ENCODE results near the gene ERVH48-1. TPM values are rescaled to one million over a fixed set of nuclear protein-coding genes. Genes with fewer than 3 reads are reported as not detected.

ERVH48-1 gene
- not detected for total RNA-seq

DNA sequence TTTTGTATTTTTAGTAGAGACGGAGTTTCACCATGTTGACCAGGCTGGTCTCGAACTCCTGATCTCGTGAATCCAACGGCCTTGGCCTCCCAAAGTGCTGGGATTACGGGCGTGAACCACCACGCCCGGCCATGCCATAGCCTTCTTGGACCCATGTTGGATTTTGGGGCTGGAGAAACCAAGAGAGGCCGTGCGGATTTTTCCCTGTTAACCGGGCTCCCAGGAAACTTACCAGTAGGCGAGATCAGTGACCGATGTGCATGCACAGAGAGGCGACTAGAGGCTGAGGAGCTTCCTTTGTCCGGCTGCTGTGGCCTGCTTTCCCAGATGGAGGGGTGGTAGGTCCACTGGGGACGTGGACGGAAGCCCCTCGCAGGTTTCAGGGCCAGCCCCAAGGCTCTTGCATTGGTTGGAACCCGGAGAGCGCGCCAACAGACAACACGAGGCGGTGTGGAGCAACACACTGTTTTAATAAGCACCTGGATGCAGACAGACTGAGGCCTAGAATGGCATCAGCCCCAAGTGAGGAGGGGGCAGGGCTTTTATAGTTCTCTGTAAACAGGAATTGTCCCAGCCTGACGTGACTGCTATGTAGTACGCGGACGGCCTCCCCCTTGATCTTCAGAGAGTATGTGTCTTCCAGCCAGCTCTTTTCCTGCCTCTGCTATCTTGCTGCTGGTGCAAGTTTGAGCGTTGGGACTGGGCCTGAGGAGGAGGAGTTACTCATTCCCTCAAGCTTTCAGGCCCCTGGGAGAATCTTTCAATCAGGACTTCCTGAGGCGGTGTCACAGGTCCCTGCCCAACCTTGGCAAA lies at the start of gene ERVH48-1:
TSS of gene ERVH48-1 (minus strand) at position 517 of the 813 bp plus-strand sequence. CDS start 6,624 bp downstream, outside the sequence.

DNA sequence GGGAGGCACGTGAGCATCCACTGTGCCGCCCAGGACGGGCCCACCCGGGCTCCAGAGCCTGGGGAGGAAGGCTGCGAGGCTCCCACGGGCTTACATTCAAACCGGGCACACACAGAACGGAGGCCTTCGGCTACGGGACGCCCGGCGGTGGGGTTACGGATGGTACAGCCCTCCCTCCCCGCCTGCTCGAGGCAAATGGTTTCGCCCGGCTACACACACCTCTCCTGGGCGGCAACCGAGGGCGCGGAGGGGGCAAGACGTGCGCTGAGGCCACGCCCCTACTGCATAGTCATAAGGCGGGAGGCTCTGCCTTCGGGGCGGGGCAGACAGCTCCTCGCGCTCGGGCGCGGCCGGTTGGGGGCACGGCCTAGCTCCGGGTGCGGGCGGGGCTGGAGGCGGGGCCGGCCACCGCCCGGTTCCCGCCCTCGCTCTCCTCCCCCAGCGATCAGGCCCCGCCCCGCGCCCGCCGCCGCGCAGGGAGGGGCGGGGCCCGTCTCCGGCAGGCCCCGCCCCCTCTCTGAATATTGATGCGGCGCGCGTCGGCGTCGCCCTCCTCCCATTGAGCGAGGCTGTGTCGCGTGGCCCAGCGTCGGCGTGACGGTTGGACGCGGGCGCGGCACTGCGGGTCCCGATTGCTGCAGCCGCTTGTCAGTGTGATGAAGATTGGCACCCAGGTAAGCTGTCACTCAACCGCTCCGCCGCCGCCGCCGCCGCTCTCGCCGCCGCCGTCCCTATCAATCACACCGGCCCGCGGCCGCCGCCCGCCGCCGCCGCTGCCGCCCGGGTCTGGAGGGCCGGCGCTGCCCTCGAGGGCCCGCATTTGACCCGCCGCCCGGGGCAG lies 48.8 kb upstream of the ERVH48-1 start, which contains the start of gene PKNOX1:
TSS of gene PKNOX1 (plus strand) at position 572 of the 841 bp plus-strand sequence. CDS start 29,820 bp downstream, outside the sequence.

DNA sequence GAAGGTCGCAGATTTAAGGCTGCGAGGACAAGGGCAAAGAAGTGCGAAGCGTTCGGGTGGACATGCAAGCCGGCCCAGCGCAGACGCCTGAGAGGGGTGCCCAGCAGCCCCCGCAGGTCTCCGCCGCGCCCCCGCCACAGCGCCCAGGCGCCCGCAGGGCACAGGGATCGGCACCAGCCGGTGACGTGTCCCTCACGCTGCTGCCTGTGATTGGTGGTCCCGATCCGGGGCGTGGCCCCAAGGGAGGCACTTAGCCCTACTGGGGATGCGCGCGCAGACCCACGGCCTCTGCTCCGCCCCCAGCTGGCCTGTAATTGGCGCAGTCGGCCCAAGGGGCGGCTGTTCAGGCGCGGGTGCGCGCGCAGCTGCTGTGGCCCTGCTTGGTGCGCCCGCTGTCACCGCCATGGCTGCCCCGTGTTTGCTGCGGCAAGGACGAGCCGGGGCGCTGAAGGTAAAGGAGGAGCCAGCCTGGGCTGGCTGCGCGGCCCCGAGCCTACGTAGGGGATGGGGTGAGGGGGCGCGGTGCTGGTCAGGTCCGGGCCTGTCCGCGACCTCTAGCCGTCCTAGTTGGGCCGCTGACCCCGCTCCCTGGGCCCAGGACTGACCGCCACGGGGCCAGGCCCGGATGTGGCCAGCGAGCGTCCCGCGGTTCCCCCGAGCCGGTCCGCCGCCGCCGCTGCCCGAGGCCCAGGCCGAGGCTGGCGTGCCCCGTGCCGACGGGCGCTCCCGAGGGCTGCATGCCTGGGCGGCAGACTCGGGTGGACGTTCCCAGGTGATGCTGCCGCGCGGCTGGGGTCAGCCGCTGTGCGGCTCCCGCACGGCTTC lies 32.3 kb downstream of the ERVH48-1 start, which contains the start of gene NDUFV3:
TSS of gene NDUFV3 (plus strand) at position 379 of the 825 bp plus-strand sequence. CDS start at position 404, 25 bp downstream.

DNA sequence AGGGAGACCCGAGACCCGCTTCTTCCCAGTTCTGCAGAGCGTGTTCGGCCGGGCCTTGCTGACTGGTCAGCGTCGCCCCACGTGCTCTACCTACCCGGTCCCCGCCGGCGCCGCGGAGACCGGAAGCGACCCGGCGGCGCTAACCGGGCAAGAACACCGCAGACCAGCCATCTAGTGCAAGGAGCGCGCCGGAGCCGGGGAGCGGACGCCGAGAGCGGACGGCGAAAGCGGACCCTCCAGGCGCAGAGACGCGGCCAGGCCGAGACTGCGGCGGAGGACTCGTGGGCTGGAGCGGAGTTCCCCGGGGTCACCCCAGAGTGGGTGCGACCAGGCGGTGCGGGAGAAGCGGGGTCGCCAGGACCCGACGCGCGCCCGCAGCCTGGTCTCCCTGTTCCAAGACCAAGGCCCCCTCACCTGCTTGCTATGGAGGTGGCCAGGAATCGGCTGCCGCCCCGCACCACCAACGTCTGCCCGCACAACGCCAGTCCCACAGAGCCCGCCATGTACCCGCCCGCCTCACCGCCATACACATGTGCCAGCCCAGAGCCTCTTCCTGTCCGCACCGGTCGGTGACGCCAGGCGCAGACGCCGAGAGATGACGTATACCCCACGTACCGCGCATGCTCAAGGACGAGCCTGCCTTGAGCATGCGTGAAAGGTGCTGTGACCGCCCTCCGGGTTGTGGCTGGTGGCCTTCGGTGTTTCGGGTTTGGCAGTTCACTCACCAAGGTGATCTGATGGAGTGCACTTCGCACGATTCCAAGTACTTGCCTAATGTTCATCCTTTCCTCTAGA lies 46.2 kb downstream of the ERVH48-1 start, which contains the start of gene WDR4:
TSS of gene WDR4 (minus strand) at position 547 of the 795 bp plus-strand sequence. CDS start at position 503, 44 bp downstream.

Small RNA genes lying within 50 kb of the gene (small RNA-seq; reads per million reads assigned to genes)
- gene MIR5692B: 0 reads per million in 2 donors

Other genes with a start within 250 kb of the ERVH48-1 start
- gene WDR4, start 46.1 kb downstream of the ERVH48-1 start, total RNA-seq: 10 to 100 TPM in 1 of 2 donors, 1 to 10 TPM in 1; 8.6 to 21.3 TPM
- gene NDUFV3, start 32.3 kb downstream of the ERVH48-1 start, total RNA-seq: 10 to 100 TPM; 49.2 to 62.6 TPM
- gene PKNOX1, start 48.9 kb upstream of the ERVH48-1 start, total RNA-seq: 1 to 10 TPM; 9.0 to 9.6 TPM
- gene CBS, start 150.2 kb upstream of the ERVH48-1 start, total RNA-seq: 10 to 100 TPM; 13.0 to 16.2 TPM
- 10 to 100 TPM; 21.3 to 21.6 TPM for gene U2AF1, start 181.9 kb upstream of the ERVH48-1 start, total RNA-seq
- gene CRYAA, start 243.4 kb upstream of the ERVH48-1 start, total RNA-seq: not detected

Measured in melanocyte of skin (primary cell).